Measurements from ENCODE around the gene EML1.

The EML1 gene

DNA sequence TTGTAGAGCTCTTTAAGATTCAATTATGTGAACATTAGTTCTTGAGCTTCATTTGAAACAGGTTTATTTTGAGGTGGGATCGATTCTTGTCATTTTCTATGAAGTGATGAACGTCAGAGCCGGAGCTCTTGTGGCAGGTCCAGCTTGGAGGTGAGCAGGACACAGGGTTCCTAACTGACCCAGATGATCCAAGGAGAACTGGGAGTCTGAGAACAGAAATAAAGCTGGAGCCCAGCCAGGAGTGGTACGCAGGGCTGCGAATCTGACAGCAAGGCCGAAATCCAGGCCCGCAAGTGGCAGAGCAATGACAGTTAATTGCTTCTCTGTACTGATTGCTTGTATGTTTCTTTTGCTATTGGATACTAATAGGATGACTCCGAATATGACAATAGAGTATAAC, 46.5 kb downstream of the EML1 start:
- H3K27ac ChIP-seq, result no peak overlapping the region
- TF ChIP-seq ZFX (IDR thresholded peaks at IDR 0.05; ENCODE audit: borderline replicate concordance), result no peak
- no peak for TF ChIP-seq CTCF (IDR thresholded peaks at IDR 0.05)

- no peak for TF ChIP-seq ZFX (IDR thresholded peaks at IDR 0.05; ENCODE audit: borderline replicate concordance)
- no peak for TF ChIP-seq CTCF (IDR thresholded peaks at IDR 0.05)
- no peak overlapping the region for H3K27ac ChIP-seq
These were observed 47.1 kb downstream of the EML1 start for GRCh38 chr14:99840265-99840664.

DNA sequence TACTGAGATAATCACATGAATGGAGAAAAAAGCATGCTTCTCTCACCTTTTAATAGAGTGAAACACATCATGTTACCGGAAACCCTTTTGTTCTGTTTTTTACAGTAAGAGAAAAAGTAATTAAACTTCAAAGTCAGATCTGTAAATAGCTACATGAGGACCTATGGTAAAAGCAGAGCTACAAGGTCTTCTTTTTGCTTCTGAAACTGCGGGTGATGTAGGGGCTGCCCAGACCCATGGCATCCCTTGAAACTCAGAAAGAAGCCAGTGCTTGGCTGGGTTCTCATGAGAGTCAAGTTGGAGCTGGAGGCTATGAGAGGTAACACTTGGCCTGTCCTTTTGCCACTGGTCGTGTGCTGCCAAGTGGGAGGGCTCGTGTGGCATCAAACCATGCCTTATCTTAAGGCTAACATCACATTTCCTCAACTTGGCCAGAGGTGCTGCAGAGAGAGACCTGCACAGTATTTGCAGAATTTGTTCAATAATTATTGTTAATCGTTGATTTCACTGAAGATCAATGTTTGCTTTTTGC, 47.6 kb downstream of the EML1 start:
- TF ChIP-seq CTCF (IDR thresholded peaks at IDR 0.05), result no peak
- TF ChIP-seq ZFX (IDR thresholded peaks at IDR 0.05; ENCODE audit: borderline replicate concordance), result no peak
- no peak overlapping the region for H3K27ac ChIP-seq

DNA sequence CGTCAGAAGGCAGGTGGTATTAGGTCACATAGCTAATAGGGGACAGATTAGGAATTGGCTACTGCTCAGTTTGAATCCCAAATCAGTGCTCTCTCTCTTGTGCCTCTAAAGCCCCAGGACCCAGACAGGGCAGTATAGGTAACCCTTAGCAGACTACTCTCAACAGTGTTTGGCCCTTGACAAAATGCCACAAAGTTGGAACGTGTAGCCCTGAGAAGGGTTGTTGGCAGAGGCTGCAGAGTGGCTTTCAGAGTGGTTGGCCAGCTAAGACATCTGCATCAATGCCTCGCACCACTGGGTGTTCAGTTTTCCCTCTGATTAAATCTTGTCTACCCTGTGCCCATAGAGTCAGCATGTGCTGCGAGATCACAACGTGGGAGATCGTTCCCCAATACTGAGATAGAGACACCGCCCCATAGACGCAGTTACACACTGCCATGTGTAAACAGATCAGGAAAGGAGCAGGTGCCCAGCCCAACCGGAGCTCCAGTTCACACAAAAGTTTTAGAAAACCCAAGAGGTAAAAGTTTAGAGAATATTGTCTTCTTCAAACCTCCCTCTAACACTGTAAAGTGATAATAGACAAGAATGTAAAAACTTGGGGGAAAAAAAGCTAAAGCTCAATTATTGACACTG, 48.3 kb downstream of the EML1 start:
- H3K27ac ChIP-seq, result no peak overlapping the region
- TF ChIP-seq CTCF (IDR thresholded peaks at IDR 0.05), result no peak
- TF ChIP-seq ZFX (IDR thresholded peaks at IDR 0.05; ENCODE audit: borderline replicate concordance), result no peak

DNA sequence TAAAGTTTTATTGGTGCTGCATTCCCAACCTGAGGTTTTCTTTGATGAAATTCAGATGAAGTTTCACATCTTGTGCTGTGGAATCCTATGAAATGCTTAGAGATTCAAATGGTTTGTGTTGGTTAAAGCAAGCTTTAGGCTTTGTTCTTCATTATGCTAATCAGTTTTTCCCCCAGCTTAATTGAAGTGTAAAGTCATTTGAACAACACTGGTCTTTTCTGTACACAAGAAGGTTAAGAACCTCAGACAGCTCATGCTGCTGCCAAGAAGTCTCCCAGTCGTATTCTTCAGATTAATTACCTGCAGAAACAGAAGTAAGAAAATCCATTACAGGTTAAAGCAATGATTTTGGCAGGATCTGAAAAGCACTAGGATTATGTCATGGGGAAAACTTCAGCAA, 48.9 kb downstream of the EML1 start:
- H3K27ac ChIP-seq, result no peak overlapping the region
- TF ChIP-seq CTCF (IDR thresholded peaks at IDR 0.05) (no peak), ZFX (IDR thresholded peaks at IDR 0.05; ENCODE audit: borderline replicate concordance) (no peak)

DNA sequence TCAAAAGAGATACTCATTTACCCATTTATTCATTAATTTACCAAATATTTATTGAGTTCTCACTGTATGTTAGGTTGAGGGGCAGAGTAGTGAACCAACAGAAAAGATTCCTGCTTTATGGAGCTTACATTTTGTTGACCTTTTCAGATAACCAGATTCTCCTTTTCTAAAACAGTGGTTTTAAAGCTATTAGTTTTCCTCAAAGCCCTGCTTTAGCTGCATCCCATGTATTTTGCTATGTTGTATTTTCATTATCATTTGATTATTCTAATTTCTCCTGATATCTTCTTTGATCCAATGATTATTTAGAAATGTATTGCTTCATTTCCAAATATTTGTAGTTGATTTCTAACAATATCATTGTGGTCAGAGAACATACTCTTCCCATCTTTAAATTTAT, 53.6 kb downstream of the EML1 start:
- H3K27ac ChIP-seq, result no peak overlapping the region
- no peak for TF ChIP-seq CTCF (IDR thresholded peaks at IDR 0.05)
- no peak for TF ChIP-seq ZFX (IDR thresholded peaks at IDR 0.05; ENCODE audit: borderline replicate concordance)

DNA sequence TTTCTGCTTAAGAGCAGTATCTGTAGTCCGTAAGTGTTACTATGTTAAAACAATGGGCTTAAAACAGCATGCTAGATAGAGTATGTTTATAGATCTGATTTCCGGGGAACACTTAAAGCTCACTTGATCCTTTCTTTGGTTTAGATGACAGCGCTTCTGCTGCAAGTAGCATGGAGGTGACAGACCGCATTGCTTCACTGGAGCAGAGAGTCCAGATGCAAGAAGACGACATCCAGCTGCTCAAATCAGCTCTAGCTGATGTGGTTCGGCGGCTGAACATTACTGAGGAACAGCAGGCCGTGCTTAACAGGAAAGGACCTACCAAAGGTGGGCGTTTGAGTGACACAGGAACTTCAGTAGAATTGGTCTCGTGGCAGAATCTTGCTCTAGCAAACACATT, 57.5 kb downstream of the EML1 start:
- H3K27ac ChIP-seq, result no peak overlapping the region
- TF ChIP-seq CTCF (IDR thresholded peaks at IDR 0.05) (no peak), ZFX (IDR thresholded peaks at IDR 0.05; ENCODE audit: borderline replicate concordance) (no peak)

Measured in 22Rv1 (cell line).